HEK293 (cell line): ENCODE data around the gene ACP1.

Experiments
- GFI1B ChIP-seq: fragments of 450-650 bp; formaldehyde crosslinking; IDR thresholded peaks from 2 replicates; pipeline ENCODE4 v1.5.1; 2016; ENCODE audit warnings: missing biosample characterization, missing genetic modification characterization
- ZBTB48 ChIP-seq: fragments of 450-650 bp; formaldehyde crosslinking; IDR thresholded peaks from 2 replicates; pipeline ENCODE4 v1.5.1; 2016; ENCODE audit warnings: missing biosample characterization, missing genetic modification characterization
- ZFP37 ChIP-seq: fragments of 450-650 bp; formaldehyde crosslinking; IDR thresholded peaks from 2 replicates; pipeline ENCODE4 v1.5.1; 2016; ENCODE audit warnings: missing biosample characterization, missing genetic modification characterization
- ZNF121 ChIP-seq: fragments of 450-650 bp; formaldehyde crosslinking; IDR thresholded peaks from 2 replicates; pipeline ENCODE4 v1.5.1; 2016; ENCODE audit warnings: missing biosample characterization, missing genetic modification characterization
- ZNF2 ChIP-seq: fragments of 450-650 bp; formaldehyde crosslinking; IDR thresholded peaks from 2 replicates; pipeline ENCODE4 v1.5.1; 2016; ENCODE audit warnings: missing biosample characterization, missing genetic modification characterization
- ZNF660 ChIP-seq: fragments of 450-650 bp; IDR thresholded peaks from 2 replicates; pipeline ENCODE4 v1.5.1; 2018; ENCODE audit warnings: missing biosample characterization, mild to moderate bottlenecking, missing genetic modification characterization
- ZNF776 ChIP-seq: fragments of 450-650 bp; formaldehyde crosslinking; IDR thresholded peaks from 2 replicates; pipeline ENCODE4 v1.5.0; 2017; ENCODE audit warnings: missing biosample characterization, missing genetic modification characterization, borderline replicate concordance
- ZNF785 ChIP-seq: fragments of 450-650 bp; formaldehyde crosslinking; IDR thresholded peaks from 2 replicates; pipeline ENCODE4 v1.5.1; 2016; ENCODE audit warnings: missing biosample characterization, missing genetic modification characterization
- TF ChIP-seq, protein P1 (sequence below): fragments of 450-650 bp; formaldehyde crosslinking; IDR thresholded peaks from 2 replicates; pipeline ENCODE4 v1.5.1; 2017; ENCODE audit warnings: missing biosample characterization, mild to moderate bottlenecking, missing genetic modification characterization, moderate library complexity
- TF ChIP-seq, protein P2 (sequence below): fragments of 450-650 bp; formaldehyde crosslinking; IDR thresholded peaks from 2 replicates; pipeline ENCODE4 v1.5.1; 2016; ENCODE audit warnings: missing biosample characterization, missing genetic modification characterization
- TF ChIP-seq, protein P3 (sequence below): fragments of 450-650 bp; formaldehyde crosslinking; IDR thresholded peaks from 2 replicates; pipeline ENCODE4 v1.5.1; 2016; ENCODE audit warnings: missing biosample characterization, missing genetic modification characterization
- TF ChIP-seq, protein P4 (sequence below): fragments of 450-650 bp; formaldehyde crosslinking; IDR thresholded peaks from 2 replicates; pipeline ENCODE4 v1.5.1; 2016; ENCODE audit warnings: missing biosample characterization, missing genetic modification characterization
- TF ChIP-seq, protein P5 (sequence below): fragments of 450-650 bp; IDR thresholded peaks from 2 replicates; pipeline ENCODE4 v1.5.1; 2018; ENCODE audit warnings: missing biosample characterization, mild to moderate bottlenecking, missing genetic modification characterization

DNA sequence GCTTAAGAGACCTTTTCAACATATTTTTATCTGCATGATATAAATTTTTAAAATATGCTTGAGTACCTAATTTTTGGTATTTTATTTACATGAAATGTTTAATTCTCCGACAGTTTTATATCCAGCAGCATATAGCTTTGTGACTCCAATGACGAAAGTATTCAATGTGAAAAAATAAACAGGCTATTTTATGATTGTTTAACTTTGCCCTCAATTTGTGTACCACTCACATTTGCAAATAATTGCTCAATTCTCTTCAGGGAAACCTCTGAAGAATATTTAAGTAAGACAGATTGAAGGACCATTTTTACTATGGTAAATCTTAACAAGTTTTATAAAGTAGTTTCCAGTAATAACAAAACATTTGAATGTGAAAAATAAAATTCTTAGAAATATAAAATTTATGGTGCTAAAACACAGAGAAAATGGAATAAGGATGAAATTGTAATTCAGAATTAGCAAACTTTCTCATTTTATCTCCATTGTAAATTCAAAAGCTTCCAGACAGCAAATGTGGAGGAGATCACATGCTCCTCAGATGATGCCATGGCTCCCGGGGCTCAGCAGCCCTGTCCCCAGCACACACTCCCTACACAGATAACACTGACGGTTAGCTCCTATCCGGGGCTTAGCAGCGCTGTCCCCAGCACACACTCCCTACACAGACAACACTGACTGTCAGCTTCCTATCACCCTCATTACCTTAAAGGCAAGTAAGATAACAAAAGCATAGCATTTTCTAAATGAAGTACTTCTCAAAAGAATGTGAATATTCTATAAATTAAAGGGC is 40.6 kb upstream of the ACP1 start:
- TF ChIP-seq, protein P1, sequence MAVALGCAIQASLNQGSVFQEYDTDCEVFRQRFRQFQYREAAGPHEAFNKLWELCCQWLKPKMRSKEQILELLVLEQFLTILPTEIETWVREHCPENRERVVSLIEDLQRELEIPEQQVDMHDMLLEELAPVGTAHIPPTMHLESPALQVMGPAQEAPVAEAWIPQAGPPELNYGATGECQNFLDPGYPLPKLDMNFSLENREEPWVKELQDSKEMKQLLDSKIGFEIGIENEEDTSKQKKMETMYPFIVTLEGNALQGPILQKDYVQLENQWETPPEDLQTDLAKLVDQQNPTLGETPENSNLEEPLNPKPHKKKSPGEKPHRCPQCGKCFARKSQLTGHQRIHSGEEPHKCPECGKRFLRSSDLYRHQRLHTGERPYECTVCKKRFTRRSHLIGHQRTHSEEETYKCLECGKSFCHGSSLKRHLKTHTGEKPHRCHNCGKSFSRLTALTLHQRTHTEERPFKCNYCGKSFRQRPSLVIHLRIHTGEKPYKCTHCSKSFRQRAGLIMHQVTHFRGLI, result no peak
- TF ChIP-seq, protein P2, sequence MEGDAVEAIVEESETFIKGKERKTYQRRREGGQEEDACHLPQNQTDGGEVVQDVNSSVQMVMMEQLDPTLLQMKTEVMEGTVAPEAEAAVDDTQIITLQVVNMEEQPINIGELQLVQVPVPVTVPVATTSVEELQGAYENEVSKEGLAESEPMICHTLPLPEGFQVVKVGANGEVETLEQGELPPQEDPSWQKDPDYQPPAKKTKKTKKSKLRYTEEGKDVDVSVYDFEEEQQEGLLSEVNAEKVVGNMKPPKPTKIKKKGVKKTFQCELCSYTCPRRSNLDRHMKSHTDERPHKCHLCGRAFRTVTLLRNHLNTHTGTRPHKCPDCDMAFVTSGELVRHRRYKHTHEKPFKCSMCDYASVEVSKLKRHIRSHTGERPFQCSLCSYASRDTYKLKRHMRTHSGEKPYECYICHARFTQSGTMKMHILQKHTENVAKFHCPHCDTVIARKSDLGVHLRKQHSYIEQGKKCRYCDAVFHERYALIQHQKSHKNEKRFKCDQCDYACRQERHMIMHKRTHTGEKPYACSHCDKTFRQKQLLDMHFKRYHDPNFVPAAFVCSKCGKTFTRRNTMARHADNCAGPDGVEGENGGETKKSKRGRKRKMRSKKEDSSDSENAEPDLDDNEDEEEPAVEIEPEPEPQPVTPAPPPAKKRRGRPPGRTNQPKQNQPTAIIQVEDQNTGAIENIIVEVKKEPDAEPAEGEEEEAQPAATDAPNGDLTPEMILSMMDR (tag by site-specific recombination), result no peak
- no peak for TF ChIP-seq GFI1B
- TF ChIP-seq ZNF2 (tag by site-specific recombination), result no peak
- TF ChIP-seq, protein P3, sequence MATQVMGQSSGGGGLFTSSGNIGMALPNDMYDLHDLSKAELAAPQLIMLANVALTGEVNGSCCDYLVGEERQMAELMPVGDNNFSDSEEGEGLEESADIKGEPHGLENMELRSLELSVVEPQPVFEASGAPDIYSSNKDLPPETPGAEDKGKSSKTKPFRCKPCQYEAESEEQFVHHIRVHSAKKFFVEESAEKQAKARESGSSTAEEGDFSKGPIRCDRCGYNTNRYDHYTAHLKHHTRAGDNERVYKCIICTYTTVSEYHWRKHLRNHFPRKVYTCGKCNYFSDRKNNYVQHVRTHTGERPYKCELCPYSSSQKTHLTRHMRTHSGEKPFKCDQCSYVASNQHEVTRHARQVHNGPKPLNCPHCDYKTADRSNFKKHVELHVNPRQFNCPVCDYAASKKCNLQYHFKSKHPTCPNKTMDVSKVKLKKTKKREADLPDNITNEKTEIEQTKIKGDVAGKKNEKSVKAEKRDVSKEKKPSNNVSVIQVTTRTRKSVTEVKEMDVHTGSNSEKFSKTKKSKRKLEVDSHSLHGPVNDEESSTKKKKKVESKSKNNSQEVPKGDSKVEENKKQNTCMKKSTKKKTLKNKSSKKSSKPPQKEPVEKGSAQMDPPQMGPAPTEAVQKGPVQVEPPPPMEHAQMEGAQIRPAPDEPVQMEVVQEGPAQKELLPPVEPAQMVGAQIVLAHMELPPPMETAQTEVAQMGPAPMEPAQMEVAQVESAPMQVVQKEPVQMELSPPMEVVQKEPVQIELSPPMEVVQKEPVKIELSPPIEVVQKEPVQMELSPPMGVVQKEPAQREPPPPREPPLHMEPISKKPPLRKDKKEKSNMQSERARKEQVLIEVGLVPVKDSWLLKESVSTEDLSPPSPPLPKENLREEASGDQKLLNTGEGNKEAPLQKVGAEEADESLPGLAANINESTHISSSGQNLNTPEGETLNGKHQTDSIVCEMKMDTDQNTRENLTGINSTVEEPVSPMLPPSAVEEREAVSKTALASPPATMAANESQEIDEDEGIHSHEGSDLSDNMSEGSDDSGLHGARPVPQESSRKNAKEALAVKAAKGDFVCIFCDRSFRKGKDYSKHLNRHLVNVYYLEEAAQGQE (tag by site-specific recombination), result no peak
- no peak for TF ChIP-seq ZNF785 (tag by site-specific recombination)
- TF ChIP-seq ZNF660 (tag by site-specific recombination), result no peak
- TF ChIP-seq ZNF121, result no peak
- TF ChIP-seq ZBTB48, result no peak
- no peak for TF ChIP-seq ZNF776 (tag by site-specific recombination)
- TF ChIP-seq, protein P4, sequence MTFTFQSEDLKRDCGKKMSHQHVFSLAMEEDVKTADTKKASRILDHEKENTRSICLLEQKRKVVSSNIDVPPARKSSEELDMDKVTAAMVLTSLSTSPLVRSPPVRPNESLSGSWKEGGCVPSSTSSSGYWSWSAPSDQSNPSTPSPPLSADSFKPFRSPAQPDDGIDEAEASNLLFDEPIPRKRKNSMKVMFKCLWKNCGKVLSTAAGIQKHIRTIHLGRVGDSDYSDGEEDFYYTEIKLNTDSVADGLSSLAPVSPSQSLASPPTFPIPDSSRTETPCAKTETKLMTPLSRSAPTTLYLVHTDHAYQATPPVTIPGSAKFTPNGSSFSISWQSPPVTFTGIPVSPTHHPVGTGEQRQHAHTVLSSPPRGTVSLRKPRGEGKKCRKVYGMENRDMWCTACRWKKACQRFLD, result no peak
- no peak for TF ChIP-seq ZFP37
- TF ChIP-seq, protein P5, sequence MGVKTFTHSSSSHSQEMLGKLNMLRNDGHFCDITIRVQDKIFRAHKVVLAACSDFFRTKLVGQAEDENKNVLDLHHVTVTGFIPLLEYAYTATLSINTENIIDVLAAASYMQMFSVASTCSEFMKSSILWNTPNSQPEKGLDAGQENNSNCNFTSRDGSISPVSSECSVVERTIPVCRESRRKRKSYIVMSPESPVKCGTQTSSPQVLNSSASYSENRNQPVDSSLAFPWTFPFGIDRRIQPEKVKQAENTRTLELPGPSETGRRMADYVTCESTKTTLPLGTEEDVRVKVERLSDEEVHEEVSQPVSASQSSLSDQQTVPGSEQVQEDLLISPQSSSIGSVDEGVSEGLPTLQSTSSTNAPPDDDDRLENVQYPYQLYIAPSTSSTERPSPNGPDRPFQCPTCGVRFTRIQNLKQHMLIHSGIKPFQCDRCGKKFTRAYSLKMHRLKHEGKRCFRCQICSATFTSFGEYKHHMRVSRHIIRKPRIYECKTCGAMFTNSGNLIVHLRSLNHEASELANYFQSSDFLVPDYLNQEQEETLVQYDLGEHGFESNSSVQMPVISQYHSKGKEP (tag by site-specific recombination), result no peak
